Hair follicle dermal papilla cell (primary cell): ENCODE data around the gene LUM. TPM values are rescaled to one million over a fixed set of nuclear protein-coding genes. Genes with fewer than 3 reads are reported as not detected.

ENCODE experiments used
- total RNA-seq: library from RNA; depleted of rRNA; stranded (reverse); fragments of >200 nt; gene quantifications from 2 replicates; pipeline ENCODE4 v1.2.3, GENCODE V29; 2012

The LUM gene, protein sequence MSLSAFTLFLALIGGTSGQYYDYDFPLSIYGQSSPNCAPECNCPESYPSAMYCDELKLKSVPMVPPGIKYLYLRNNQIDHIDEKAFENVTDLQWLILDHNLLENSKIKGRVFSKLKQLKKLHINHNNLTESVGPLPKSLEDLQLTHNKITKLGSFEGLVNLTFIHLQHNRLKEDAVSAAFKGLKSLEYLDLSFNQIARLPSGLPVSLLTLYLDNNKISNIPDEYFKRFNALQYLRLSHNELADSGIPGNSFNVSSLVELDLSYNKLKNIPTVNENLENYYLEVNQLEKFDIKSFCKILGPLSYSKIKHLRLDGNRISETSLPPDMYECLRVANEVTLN
- 1,443 and 1,565 TPM in 2 replicates for total RNA-seq

DNA sequence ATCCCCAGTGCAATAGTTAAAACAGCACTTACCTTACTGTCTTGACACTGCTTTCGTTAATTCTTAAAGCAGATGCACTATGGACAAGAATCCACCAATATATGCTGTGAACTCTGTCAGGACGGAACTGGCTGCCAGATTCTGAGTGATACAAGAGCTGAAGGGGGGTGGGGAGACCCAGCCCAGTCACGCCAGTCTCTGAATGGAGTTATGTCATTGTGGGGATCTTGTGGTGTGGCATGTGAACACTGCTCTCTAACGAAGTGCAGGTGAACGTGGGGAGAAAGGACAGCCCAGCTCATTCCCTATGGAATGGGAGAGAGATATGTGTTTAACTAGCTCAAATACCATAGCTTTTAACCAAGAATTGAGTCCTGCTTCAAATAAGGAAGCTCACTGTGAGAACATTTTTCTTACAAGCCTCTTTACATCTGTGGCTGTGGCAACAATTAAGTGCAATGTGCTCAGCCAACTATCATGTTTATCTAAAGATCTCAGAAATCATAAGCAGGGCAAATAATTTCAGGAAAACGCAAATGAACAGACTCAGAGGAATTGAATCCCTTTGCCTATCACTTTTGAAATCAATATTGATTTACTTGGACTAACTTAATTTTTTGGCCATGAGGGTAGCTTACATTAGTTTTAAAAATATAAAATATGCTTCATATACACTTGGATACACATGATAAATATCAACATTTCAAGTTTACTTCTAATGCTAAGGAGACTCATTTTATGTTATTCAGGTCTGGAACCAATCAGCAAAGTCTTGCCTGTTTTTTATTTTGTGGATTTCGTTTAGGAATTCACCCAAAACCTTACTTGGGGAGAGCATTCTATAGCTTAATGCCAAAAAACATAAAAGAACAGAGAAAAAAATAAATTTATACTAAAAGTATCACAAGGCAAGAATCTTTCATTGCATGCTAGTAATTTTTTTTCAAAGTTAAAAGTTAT lies at the start of gene LUM:
TSS of gene LUM (minus strand) at position 129 of the 960 bp plus-strand sequence. CDS start 2,515 bp downstream, outside the sequence.

DNA sequence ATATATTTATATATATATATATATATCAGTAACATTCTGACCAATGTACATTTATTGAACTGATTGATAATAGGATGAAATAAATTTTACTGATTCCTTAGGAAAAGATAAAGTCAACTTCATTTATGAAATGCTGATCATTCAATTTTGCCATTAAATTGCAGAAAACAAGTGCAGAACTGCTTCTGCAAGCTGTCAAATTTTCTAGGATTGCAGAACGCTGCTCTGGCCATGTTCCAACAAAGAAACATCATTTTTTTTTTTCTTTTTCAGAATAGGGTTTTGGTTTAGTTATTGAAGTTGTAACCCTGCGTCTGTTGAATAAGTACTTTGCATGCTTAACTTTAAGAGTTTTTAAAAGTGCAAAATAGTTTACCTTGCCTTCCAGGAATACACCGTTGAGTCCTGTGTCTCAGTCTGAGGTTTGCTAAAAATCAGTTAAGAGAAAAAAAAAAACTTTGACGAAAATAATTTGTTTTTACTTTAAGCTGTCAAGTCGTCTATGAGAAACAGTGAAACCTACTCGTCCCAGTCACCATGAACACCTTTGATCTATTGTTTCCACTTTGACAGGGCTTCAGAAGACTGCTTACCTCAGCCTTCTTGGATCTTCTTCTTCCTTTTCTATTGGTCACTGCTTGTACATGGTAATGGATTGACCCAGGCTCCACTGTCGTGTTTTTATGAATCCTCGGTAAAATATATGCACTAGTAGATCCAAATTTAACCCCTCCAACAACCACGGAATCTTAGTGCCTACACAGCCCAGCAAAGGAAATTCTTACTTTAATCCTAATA lies 53.7 kb downstream of the LUM start, which contains the start of gene KERA:
TSS of gene KERA (minus strand) at position 657 of the 798 bp plus-strand sequence. CDS start 1,743 bp downstream, outside the sequence.

Other genes starting within 250 kb of the LUM start
- gene CCER1, start 156.3 kb downstream of the LUM start, total RNA-seq: not detected in 2 replicates
- gene EPYC, start 106.5 kb downstream of the LUM start, total RNA-seq: not detected in 2 replicates
- gene KERA, start 53.5 kb downstream of the LUM start, total RNA-seq: not detected in 2 replicates
- gene DCN, start 71.3 kb upstream of the LUM start, total RNA-seq: 827 and 850 TPM in 2 replicates